HG03196 (cell line): ENCODE results near the gene ENPP6.

Experiments
- ATAC-seq: cut with Tn5 transposase; IDR thresholded peaks from one replicate; pipeline ENCODE4 v1.9.1; 2021; ENCODE audit not compliant: unreplicated experiment

ENPP6 gene

GRCh38 chr4:184192933-184193332 is 24.7 kb downstream of the ENPP6 start:
- ATAC-seq: no peak

GRCh38 chr4:184191267-184191666 is 26.4 kb downstream of the ENPP6 start:
- ATAC-seq: no peak

- no peak for ATAC-seq
These were observed 27.0 kb downstream of the ENPP6 start for GRCh38 chr4:184190711-184191110.

GRCh38 chr4:184189966-184190365 is 27.7 kb downstream of the ENPP6 start:
- no peak for ATAC-seq

GRCh38 chr4:184188443-184189400 is 29.0 kb downstream of the ENPP6 start:
- ATAC-seq: no peak

GRCh38 chr4:184177271-184177670 is 40.4 kb downstream of the ENPP6 start:
- ATAC-seq: no peak

- no peak for ATAC-seq
These were observed 42.8 kb downstream of the ENPP6 start for GRCh38 chr4:184174571-184175488.

- ATAC-seq: no peak
These were observed 46.7 kb downstream of the ENPP6 start for GRCh38 chr4:184171011-184171410.

GRCh38 chr4:184169225-184169867 is 48.3 kb downstream of the ENPP6 start:
- ATAC-seq: no peak

GRCh38 chr4:184168406-184169019 is 49.2 kb downstream of the ENPP6 start:
- peak; percentile 90 for ATAC-seq

GRCh38 chr4:184167576-184167975 is 50.1 kb downstream of the ENPP6 start:
- peak; percentile 47 for ATAC-seq

- no peak for ATAC-seq
These were observed 50.9 kb downstream of the ENPP6 start for GRCh38 chr4:184166736-184167135.

- ATAC-seq: no peak
These were observed 52.4 kb downstream of the ENPP6 start for GRCh38 chr4:184165291-184165690.

GRCh38 chr4:184163813-184164212 is 53.9 kb downstream of the ENPP6 start:
- ATAC-seq: no peak

- ATAC-seq: no peak
These were observed 55.1 kb downstream of the ENPP6 start for GRCh38 chr4:184162596-184162995.

- ATAC-seq: no peak
These were observed 60.4 kb downstream of the ENPP6 start for GRCh38 chr4:184157322-184157721.

GRCh38 chr4:184156163-184156920 is 61.3 kb downstream of the ENPP6 start:
- no peak for ATAC-seq

GRCh38 chr4:184154199-184154598 is 63.5 kb downstream of the ENPP6 start:
- ATAC-seq: no peak

- no peak for ATAC-seq
These were observed 63.9 kb downstream of the ENPP6 start for GRCh38 chr4:184153781-184154180.

GRCh38 chr4:184151988-184152485 is 65.6 kb downstream of the ENPP6 start:
- no peak for ATAC-seq
